Mesenchymal stem cell (in vitro differentiated cells and primary cell): ENCODE measurements around the gene EPAS1.

Source experiments
- DNase-seq: peaks from one replicate; pipeline ENCODE4 v3.0.0-alpha.2; 2013
- H2AFZ ChIP-seq: one replicate; pipeline ENCODE4 v1.6.1; 2013; ENCODE audit warnings: low read depth, mild to moderate bottlenecking, control low read depth, inconsistent platforms, low read length, moderate library complexity
- H2AK5ac ChIP-seq: 2 replicates; pipeline ENCODE4 v1.6.1; 2013; ENCODE audit warnings: low read length, moderate library complexity, mild to moderate bottlenecking, inconsistent platforms; ENCODE audit not compliant: severe bottlenecking
- H2BK120ac ChIP-seq: one replicate; pipeline ENCODE4 v1.6.1; 2013; ENCODE audit warnings: low read depth, mild to moderate bottlenecking, inconsistent platforms, low read length, moderate library complexity
- H2BK12ac ChIP-seq, 2 experiments: one replicate each; pipeline ENCODE4 v1.6.1; 2013; ENCODE audit warnings: inconsistent platforms in 2 of 2, low read length in 2 of 2, mild to moderate bottlenecking in 2 of 2, moderate library complexity in 2 of 2, control low read depth in 1 of 2
- H2BK15ac ChIP-seq: one replicate; pipeline ENCODE4 v1.6.1; 2013; ENCODE audit warnings: mild to moderate bottlenecking, low read depth, inconsistent platforms; ENCODE audit not compliant: poor library complexity, severe bottlenecking
- H2BK5ac ChIP-seq: 2 replicates; pipeline ENCODE4 v1.6.1; 2013; ENCODE audit warnings: low read depth, mild to moderate bottlenecking, low read length, control low read depth, inconsistent platforms; ENCODE audit not compliant: poor library complexity, severe bottlenecking
- H3K14ac ChIP-seq, 2 experiments: one replicate each; pipeline ENCODE4 v1.6.1; 2013; ENCODE audit warnings: inconsistent platforms in 2 of 2, low read length in 2 of 2, control low read depth in 1 of 2, mild to moderate bottlenecking in 1 of 2, moderate library complexity in 1 of 2
- H3K18ac ChIP-seq, 2 experiments: one replicate each; pipeline ENCODE4 v1.6.1; 2013; ENCODE audit warnings: inconsistent platforms in 2 of 2, low read length in 2 of 2, control low read depth in 1 of 2, low read depth in 1 of 2, mild to moderate bottlenecking in 1 of 2
- H3K23ac ChIP-seq, 2 experiments: one replicate each; pipeline ENCODE4 v1.6.1; 2013; ENCODE audit warnings: inconsistent platforms in 2 of 2, low read length in 2 of 2, mild to moderate bottlenecking in 2 of 2, moderate library complexity in 2 of 2, control low read depth in 1 of 2
- H3K27ac ChIP-seq: 2 replicates; pipeline ENCODE4 v1.5.1; 2013; ENCODE audit warnings: mild to moderate bottlenecking, moderate library complexity, low read length, control low read depth, inconsistent platforms; ENCODE audit not compliant: poor library complexity, severe bottlenecking
- H3K27me3 ChIP-seq, 2 experiments: 2 replicates each; pipeline versions ENCODE4 v1.6.1 to v1.7.0; 2013; ENCODE audit warnings: low read length in 2 of 2, mild to moderate bottlenecking in 2 of 2, moderate library complexity in 2 of 2, control low read depth in 1 of 2, inconsistent platforms in 1 of 2; ENCODE audit not compliant: control insufficient read depth in 1 of 2, insufficient read depth in 1 of 2
- H3K36me3 ChIP-seq, 2 experiments: 2 replicates each; pipeline versions ENCODE4 v1.6.1 to v1.7.0; 2013; ENCODE audit warnings: low read length in 2 of 2, control low read depth in 1 of 2, inconsistent platforms in 1 of 2, low read depth in 1 of 2, mild to moderate bottlenecking in 1 of 2; ENCODE audit not compliant: insufficient read depth in 2 of 2, control insufficient read depth in 1 of 2
- H3K4ac ChIP-seq, 2 experiments: one replicate each; pipeline ENCODE4 v1.6.1; 2013; ENCODE audit warnings: inconsistent platforms in 2 of 2, low read length in 2 of 2, mild to moderate bottlenecking in 2 of 2, moderate library complexity in 2 of 2, control low read depth in 1 of 2, low read depth in 1 of 2
- H3K4me1 ChIP-seq: 2 replicates; pipeline ENCODE4 v1.6.1; 2013; ENCODE audit warnings: low read depth, low read length, control low read depth; ENCODE audit not compliant: control insufficient read depth, insufficient read depth
- H3K4me2 ChIP-seq: 2 replicates; pipeline ENCODE4 v1.6.1; 2013; ENCODE audit warnings: low read length, mild to moderate bottlenecking, inconsistent platforms; ENCODE audit not compliant: poor library complexity, severe bottlenecking
- H3K4me3 ChIP-seq, 2 experiments: 2 replicates each; pipeline versions ENCODE4 v1.5.1 to v1.7.0; 2013; ENCODE audit warnings: low read length in 2 of 2, mild to moderate bottlenecking in 2 of 2, control low read depth in 1 of 2, low read depth in 1 of 2; ENCODE audit not compliant: insufficient read depth in 1 of 2
- H3K79me1 ChIP-seq: replicated peaks from 2 replicates; pipeline ENCODE4 v1.6.1; 2013; ENCODE audit warnings: mild to moderate bottlenecking, control low read depth, low read length, inconsistent platforms; ENCODE audit not compliant: poor library complexity, severe bottlenecking
- H3K9ac ChIP-seq: 2 replicates; pipeline ENCODE4 v1.7.0; 2013; ENCODE audit warnings: mild to moderate bottlenecking, low read length, moderate library complexity
- H3K9me3 ChIP-seq: 2 replicates; pipeline ENCODE4 v1.7.0; 2013; ENCODE audit warnings: mild to moderate bottlenecking, low read length; ENCODE audit not compliant: control insufficient read depth
- H4K8ac ChIP-seq: one replicate; pipeline ENCODE4 v1.6.1; 2013; ENCODE audit warnings: inconsistent platforms, mild to moderate bottlenecking, low read length, moderate library complexity
- H4K91ac ChIP-seq: one replicate; pipeline ENCODE4 v1.6.1; 2013; ENCODE audit warnings: mild to moderate bottlenecking, low read length, inconsistent platforms
- WGBS: methylation state at CpG from one replicate; pipeline ENCODE4 v1.1.7; 2013; ENCODE audit warnings: mixed read lengths; 5-methylcytosine and 5-hydroxymethylcytosine counted together

The EPAS1 gene

DNA sequence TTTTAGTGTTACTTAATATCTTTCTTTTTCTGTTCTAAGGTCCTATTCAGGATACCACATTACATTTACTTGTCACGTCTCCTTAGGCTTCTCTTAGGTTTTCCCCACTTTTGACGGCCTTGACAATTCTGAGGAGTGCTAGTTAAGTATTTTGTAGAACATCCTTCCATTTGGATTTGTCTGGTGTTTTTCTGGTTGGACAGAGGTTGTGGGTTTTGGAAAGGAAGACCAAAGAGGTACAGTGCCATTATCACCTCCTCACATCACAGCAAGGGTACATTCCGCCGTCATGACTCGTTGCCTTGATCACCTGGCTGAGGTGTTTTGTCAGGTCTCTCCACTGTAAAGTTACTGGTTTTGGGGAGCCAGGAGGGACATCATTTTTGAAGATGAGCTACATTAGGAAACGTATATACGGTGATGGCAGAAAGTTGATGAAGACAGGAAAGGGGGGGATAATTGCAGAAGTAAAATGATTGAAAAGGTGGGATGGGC lies 93.7 kb downstream of the EPAS1 start:
- H4K91ac ChIP-seq = no peak overlapping the region
- no peaks in the 10 kb centered on the region for H3K79me1 ChIP-seq
- H3K14ac ChIP-seq = no peak overlapping the region
- no peak overlapping the region for H3K18ac ChIP-seq
- H2BK5ac ChIP-seq = no peak overlapping the region
- no peaks in the 10 kb centered on the region for H3K9me3 ChIP-seq
- no peak overlapping the region for H3K23ac ChIP-seq
- no peak overlapping the region for H3K4ac ChIP-seq
- no peak overlapping the region for H3K9ac ChIP-seq
- H4K8ac ChIP-seq = no peak overlapping the region
- H2AK5ac ChIP-seq = no peak overlapping the region
- 95% methylated on average over 7 of the region's 7 CpGs for WGBS
- H3K27me3 ChIP-seq = no peaks in the 10 kb centered on the region
- H3K27ac ChIP-seq = no peak overlapping the region
- peaks cover 3% of the 10 kb centered on the region for H3K4me1 ChIP-seq
- H2BK12ac ChIP-seq = no peak overlapping the region
- no peak overlapping the region for H2BK15ac ChIP-seq
- H2BK120ac ChIP-seq = no peak overlapping the region
- H3K4me2 ChIP-seq = no peak overlapping the region
- H2AFZ ChIP-seq = no peak overlapping the region
- peaks cover 3 to 7% of the 10 kb centered on the region in 2 experiments for H3K36me3 ChIP-seq
- no peak overlapping the region for H3K4me3 ChIP-seq
- DNase-seq = no peak

GRCh38 chr2:46392561-46393346 lies 95.5 kb downstream of the EPAS1 start:
- H2BK120ac ChIP-seq = no peak overlapping the region
- no peak for DNase-seq
- H3K27ac ChIP-seq = no peak overlapping the region
- H4K8ac ChIP-seq = no peak overlapping the region
- no peak overlapping the region for H2AK5ac ChIP-seq
- H3K23ac ChIP-seq = no peak overlapping the region
- no peak overlapping the region for H3K4me2 ChIP-seq
- no peak overlapping the region for H3K4me3 ChIP-seq
- H3K36me3 ChIP-seq = peaks cover 0 to 6% of the 10 kb centered on the region in 2 experiments
- H2BK12ac ChIP-seq = no peak overlapping the region
- no peak overlapping the region for H2BK15ac ChIP-seq
- H4K91ac ChIP-seq = no peak overlapping the region
- H2BK5ac ChIP-seq = no peak overlapping the region
- H3K4ac ChIP-seq = no peak overlapping the region
- no peak overlapping the region for H3K9ac ChIP-seq
- H3K14ac ChIP-seq = no peak overlapping the region
- no peak overlapping the region for H2AFZ ChIP-seq
- no peak overlapping the region for H3K18ac ChIP-seq
- WGBS = 86% methylated on average over 12 of the region's 12 CpGs
- H3K27me3 ChIP-seq = no peaks in the 10 kb centered on the region
- H3K79me1 ChIP-seq = no peaks in the 10 kb centered on the region
- peaks cover 3% of the 10 kb centered on the region for H3K4me1 ChIP-seq
- H3K9me3 ChIP-seq = no peaks in the 10 kb centered on the region

- 93% methylated on average over 12 of the region's 12 CpGs for WGBS
Observed at GRCh38 chr2:46393347-46393820, 96.2 kb downstream of the EPAS1 start.

DNA sequence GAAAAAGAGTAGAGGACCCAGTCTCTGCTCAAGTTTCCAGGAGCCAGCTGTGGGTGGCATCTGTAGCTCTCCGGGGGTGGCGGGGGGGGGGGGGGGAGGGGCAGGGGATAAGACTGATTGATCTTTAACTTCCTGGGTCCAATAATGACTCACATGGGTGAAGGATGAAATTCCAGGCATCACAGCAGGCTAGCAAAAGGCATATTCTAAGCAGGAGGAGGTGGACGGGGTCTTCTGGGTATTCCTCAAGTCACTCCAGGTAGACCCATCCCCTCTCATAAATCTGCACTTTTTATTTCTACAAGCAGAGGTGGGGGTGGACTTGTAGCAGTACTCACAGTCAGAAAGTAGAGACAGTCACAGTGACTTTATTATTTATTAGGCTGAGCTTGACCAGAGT lies 96.7 kb downstream of the EPAS1 start:
- H2BK12ac ChIP-seq = no peak overlapping the region
- H3K9me3 ChIP-seq = no peaks in the 10 kb centered on the region
- H3K27me3 ChIP-seq = no peaks in the 10 kb centered on the region
- no peaks in the 10 kb centered on the region for H3K79me1 ChIP-seq
- H3K9ac ChIP-seq = no peak overlapping the region
- H4K8ac ChIP-seq = no peak overlapping the region
- H2BK15ac ChIP-seq = no peak overlapping the region
- no peak overlapping the region for H3K4me2 ChIP-seq
- no peak overlapping the region for H2BK5ac ChIP-seq
- WGBS = no CpG with 5 or more reads among the region's 3 CpGs
- DNase-seq = no peak
- no peak overlapping the region for H3K18ac ChIP-seq
- H2BK120ac ChIP-seq = no peak overlapping the region
- peaks cover 3% of the 10 kb centered on the region for H3K4me1 ChIP-seq
- peaks cover 0 to under 1% of the 10 kb centered on the region in 2 experiments for H3K36me3 ChIP-seq
- no peak overlapping the region for H3K23ac ChIP-seq
- H4K91ac ChIP-seq = no peak overlapping the region
- H3K14ac ChIP-seq = no peak overlapping the region
- no peak overlapping the region for H3K4me3 ChIP-seq
- H2AFZ ChIP-seq = no peak overlapping the region
- H3K27ac ChIP-seq = no peak overlapping the region
- H2AK5ac ChIP-seq = no peak overlapping the region
- no peak overlapping the region for H3K4ac ChIP-seq

More at GRCh38 chr2:46393347-46393820, 96.2 kb downstream of the EPAS1 start:
- DNase-seq = no peak
- H2BK15ac ChIP-seq = no peak overlapping the region
- no peak overlapping the region for H2BK5ac ChIP-seq
- H3K23ac ChIP-seq = no peak overlapping the region
- no peak overlapping the region for H3K4me2 ChIP-seq
- H3K9me3 ChIP-seq = no peaks in the 10 kb centered on the region
- H3K27ac ChIP-seq = no peak overlapping the region
- no peak overlapping the region for H3K4ac ChIP-seq
- no peaks in the 10 kb centered on the region for H3K79me1 ChIP-seq
- no peak overlapping the region for H2BK12ac ChIP-seq
- no peak overlapping the region for H3K4me3 ChIP-seq
- H3K14ac ChIP-seq = peak overlapping the region in 1 of 2 experiments; percentile 71
- H2BK120ac ChIP-seq = no peak overlapping the region
- no peak overlapping the region for H2AFZ ChIP-seq
- H4K8ac ChIP-seq = no peak overlapping the region
- no peak overlapping the region for H4K91ac ChIP-seq
- peaks cover 0 to 4% of the 10 kb centered on the region in 2 experiments for H3K36me3 ChIP-seq
- H3K27me3 ChIP-seq = no peaks in the 10 kb centered on the region
- no peak overlapping the region for H2AK5ac ChIP-seq
- H3K4me1 ChIP-seq = peaks cover 3% of the 10 kb centered on the region
- H3K9ac ChIP-seq = no peak overlapping the region
- H3K18ac ChIP-seq = no peak overlapping the region
